ENCODE data around the gene PBX1.

DNA sequence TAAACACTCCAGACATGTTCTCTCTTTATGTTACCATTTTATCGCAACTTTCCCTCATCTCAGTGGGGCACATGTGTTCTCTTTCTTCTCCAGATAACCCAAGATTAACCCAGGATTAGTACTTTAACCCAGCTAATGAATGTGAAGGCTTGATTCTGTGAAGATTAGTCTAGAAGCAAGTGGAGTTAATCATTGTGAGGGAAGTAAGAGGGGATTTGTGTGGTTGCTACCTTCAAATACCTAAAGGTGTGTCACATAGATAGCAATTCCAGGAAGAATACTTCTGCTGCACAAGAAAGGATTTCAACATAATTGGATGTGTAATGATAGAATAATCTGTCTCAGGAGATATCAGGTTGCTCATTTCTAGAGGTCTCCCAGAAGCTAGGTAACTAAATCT, 327.1 kb downstream of the PBX1 start:
- TF ChIP-seq, protein P1, sequence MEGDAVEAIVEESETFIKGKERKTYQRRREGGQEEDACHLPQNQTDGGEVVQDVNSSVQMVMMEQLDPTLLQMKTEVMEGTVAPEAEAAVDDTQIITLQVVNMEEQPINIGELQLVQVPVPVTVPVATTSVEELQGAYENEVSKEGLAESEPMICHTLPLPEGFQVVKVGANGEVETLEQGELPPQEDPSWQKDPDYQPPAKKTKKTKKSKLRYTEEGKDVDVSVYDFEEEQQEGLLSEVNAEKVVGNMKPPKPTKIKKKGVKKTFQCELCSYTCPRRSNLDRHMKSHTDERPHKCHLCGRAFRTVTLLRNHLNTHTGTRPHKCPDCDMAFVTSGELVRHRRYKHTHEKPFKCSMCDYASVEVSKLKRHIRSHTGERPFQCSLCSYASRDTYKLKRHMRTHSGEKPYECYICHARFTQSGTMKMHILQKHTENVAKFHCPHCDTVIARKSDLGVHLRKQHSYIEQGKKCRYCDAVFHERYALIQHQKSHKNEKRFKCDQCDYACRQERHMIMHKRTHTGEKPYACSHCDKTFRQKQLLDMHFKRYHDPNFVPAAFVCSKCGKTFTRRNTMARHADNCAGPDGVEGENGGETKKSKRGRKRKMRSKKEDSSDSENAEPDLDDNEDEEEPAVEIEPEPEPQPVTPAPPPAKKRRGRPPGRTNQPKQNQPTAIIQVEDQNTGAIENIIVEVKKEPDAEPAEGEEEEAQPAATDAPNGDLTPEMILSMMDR (optimal IDR thresholded peaks at IDR 0.05 in 1 of 3, IDR thresholded peaks at IDR 0.05 in 1 of 3, conservative IDR thresholded peaks at IDR 0.05 in 1 of 3; ENCODE audit: extremely low read depth in 1 of 3, insufficient read depth in 2 of 3, low read length in 3 of 3): no peak
- TF ChIP-seq EZH2 (IDR thresholded peaks at IDR 0.05; ENCODE audit: low read length): no peak
